Measurements from ENCODE around the gene PPOX.

Gene PPOX

GRCh38 chr1:161182214-161182613 is 16.0 kb downstream of the PPOX start:
- H3K4me1 ChIP-seq (ENCODE audit: control insufficient read depth, insufficient read depth, low read length): peaks cover 8% of the 10 kb centered on the region
- no peak overlapping the region for H3K9ac ChIP-seq (ENCODE audit: low read length)
- H3K4me3 ChIP-seq (ENCODE audit: low read length): no peak overlapping the region
- no peaks in the 10 kb centered on the region for H3K27me3 ChIP-seq (ENCODE audit: control insufficient read depth, insufficient read depth, low read length)
- H3K9me3 ChIP-seq (ENCODE audit: control insufficient read depth, low read length): no peaks in the 10 kb centered on the region
- H3K36me3 ChIP-seq (ENCODE audit: control insufficient read depth, insufficient read depth, low read length): no peaks in the 10 kb centered on the region

- no peak overlapping the region for H3K9ac ChIP-seq (ENCODE audit: low read length)
- H3K36me3 ChIP-seq (ENCODE audit: control insufficient read depth, insufficient read depth, low read length): no peaks in the 10 kb centered on the region
- H3K4me1 ChIP-seq (ENCODE audit: control insufficient read depth, insufficient read depth, low read length): peaks cover 3% of the 10 kb centered on the region
- H3K4me3 ChIP-seq (ENCODE audit: low read length): no peak overlapping the region
- H3K27me3 ChIP-seq (ENCODE audit: control insufficient read depth, insufficient read depth, low read length): no peaks in the 10 kb centered on the region
- H3K9me3 ChIP-seq (ENCODE audit: control insufficient read depth, low read length): no peaks in the 10 kb centered on the region
These were observed 19.1 kb downstream of the PPOX start for GRCh38 chr1:161185282-161185682.

- Histone ChIP-seq H3K4me1 (ENCODE audit: control insufficient read depth, insufficient read depth, low read length) (peaks cover 3% of the 10 kb centered on the region), H3K27me3 (ENCODE audit: control insufficient read depth, insufficient read depth, low read length) (peaks cover 3% of the 10 kb centered on the region), H3K9me3 (ENCODE audit: control insufficient read depth, low read length) (no peaks in the 10 kb centered on the region), H3K4me3 (ENCODE audit: low read length) (no peak overlapping the region), H3K9ac (ENCODE audit: low read length) (no peak overlapping the region), H3K36me3 (ENCODE audit: control insufficient read depth, insufficient read depth, low read length) (no peaks in the 10 kb centered on the region)
These were observed 19.6 kb downstream of the PPOX start for GRCh38 chr1:161185732-161186311.

GRCh38 chr1:161187311-161187710 is 21.1 kb downstream of the PPOX start:
- Histone ChIP-seq H3K4me3 (ENCODE audit: low read length) (no peak overlapping the region), H3K36me3 (ENCODE audit: control insufficient read depth, insufficient read depth, low read length) (no peaks in the 10 kb centered on the region), H3K27me3 (ENCODE audit: control insufficient read depth, insufficient read depth, low read length) (peaks cover 10% of the 10 kb centered on the region), H3K9ac (ENCODE audit: low read length) (no peak overlapping the region), H3K4me1 (ENCODE audit: control insufficient read depth, insufficient read depth, low read length) (peaks cover 3% of the 10 kb centered on the region), H3K9me3 (ENCODE audit: control insufficient read depth, low read length) (no peaks in the 10 kb centered on the region)

- H3K9me3 ChIP-seq (ENCODE audit: control insufficient read depth, low read length): no peaks in the 10 kb centered on the region
- H3K9ac ChIP-seq (ENCODE audit: low read length): no peak overlapping the region
- H3K36me3 ChIP-seq (ENCODE audit: control insufficient read depth, insufficient read depth, low read length): no peaks in the 10 kb centered on the region
- no peak overlapping the region for H3K4me3 ChIP-seq (ENCODE audit: low read length)
- H3K27me3 ChIP-seq (ENCODE audit: control insufficient read depth, insufficient read depth, low read length): peaks cover 10% of the 10 kb centered on the region
- H3K4me1 ChIP-seq (ENCODE audit: control insufficient read depth, insufficient read depth, low read length): peaks cover 3% of the 10 kb centered on the region
These were observed 22.2 kb downstream of the PPOX start for GRCh38 chr1:161188381-161188780.

- no peak overlapping the region for H3K4me3 ChIP-seq (ENCODE audit: low read length)
- H3K9ac ChIP-seq (ENCODE audit: low read length): no peak overlapping the region
- H3K27me3 ChIP-seq (ENCODE audit: control insufficient read depth, insufficient read depth, low read length): peaks cover 10% of the 10 kb centered on the region
- no peaks in the 10 kb centered on the region for H3K9me3 ChIP-seq (ENCODE audit: control insufficient read depth, low read length)
- H3K36me3 ChIP-seq (ENCODE audit: control insufficient read depth, insufficient read depth, low read length): no peaks in the 10 kb centered on the region
- H3K4me1 ChIP-seq (ENCODE audit: control insufficient read depth, insufficient read depth, low read length): peaks cover 3% of the 10 kb centered on the region
These were observed 22.8 kb downstream of the PPOX start for GRCh38 chr1:161189036-161189435.

GRCh38 chr1:161190962-161191521 is 24.8 kb downstream of the PPOX start:
- H3K4me1 ChIP-seq (ENCODE audit: control insufficient read depth, insufficient read depth, low read length): no peaks in the 10 kb centered on the region

GRCh38 chr1:161191971-161192370 is 25.7 kb downstream of the PPOX start:
- no peak overlapping the region for H3K9ac ChIP-seq (ENCODE audit: low read length)

More at GRCh38 chr1:161190962-161191521, 24.8 kb downstream of the PPOX start:
- Histone ChIP-seq H3K9ac (ENCODE audit: low read length) (no peak overlapping the region), H3K27me3 (ENCODE audit: control insufficient read depth, insufficient read depth, low read length) (peaks cover 10% of the 10 kb centered on the region), H3K9me3 (ENCODE audit: control insufficient read depth, low read length) (no peaks in the 10 kb centered on the region), H3K4me3 (ENCODE audit: low read length) (no peak overlapping the region), H3K36me3 (ENCODE audit: control insufficient read depth, insufficient read depth, low read length) (no peaks in the 10 kb centered on the region)

GRCh38 chr1:161192476-161193465 is 26.5 kb downstream of the PPOX start:
- Histone ChIP-seq H3K4me3 (ENCODE audit: low read length) (no peak overlapping the region), H3K36me3 (ENCODE audit: control insufficient read depth, insufficient read depth, low read length) (no peaks in the 10 kb centered on the region), H3K27me3 (ENCODE audit: control insufficient read depth, insufficient read depth, low read length) (peaks cover 10% of the 10 kb centered on the region), H3K9ac (ENCODE audit: low read length) (no peak overlapping the region), H3K9me3 (ENCODE audit: control insufficient read depth, low read length) (no peaks in the 10 kb centered on the region), H3K4me1 (ENCODE audit: control insufficient read depth, insufficient read depth, low read length) (peaks cover 10% of the 10 kb centered on the region)

More at GRCh38 chr1:161191971-161192370, 25.7 kb downstream of the PPOX start:
- no peaks in the 10 kb centered on the region for H3K36me3 ChIP-seq (ENCODE audit: control insufficient read depth, insufficient read depth, low read length)
- H3K4me1 ChIP-seq (ENCODE audit: control insufficient read depth, insufficient read depth, low read length): peaks cover 7% of the 10 kb centered on the region
- H3K9me3 ChIP-seq (ENCODE audit: control insufficient read depth, low read length): no peaks in the 10 kb centered on the region
- no peak overlapping the region for H3K4me3 ChIP-seq (ENCODE audit: low read length)
- H3K27me3 ChIP-seq (ENCODE audit: control insufficient read depth, insufficient read depth, low read length): peaks cover 10% of the 10 kb centered on the region

GRCh38 chr1:161193561-161194235 is 27.5 kb downstream of the PPOX start:
- no peaks in the 10 kb centered on the region for H3K9me3 ChIP-seq (ENCODE audit: control insufficient read depth, low read length)
- H3K9ac ChIP-seq (ENCODE audit: low read length): no peak overlapping the region
- H3K36me3 ChIP-seq (ENCODE audit: control insufficient read depth, insufficient read depth, low read length): no peaks in the 10 kb centered on the region
- no peak overlapping the region for H3K4me3 ChIP-seq (ENCODE audit: low read length)
- H3K27me3 ChIP-seq (ENCODE audit: control insufficient read depth, insufficient read depth, low read length): peaks cover 10% of the 10 kb centered on the region
- peaks cover 15% of the 10 kb centered on the region for H3K4me1 ChIP-seq (ENCODE audit: control insufficient read depth, insufficient read depth, low read length)

GRCh38 chr1:161195171-161195570 is 28.9 kb downstream of the PPOX start:
- Histone ChIP-seq H3K27me3 (ENCODE audit: control insufficient read depth, insufficient read depth, low read length) (peaks cover 10% of the 10 kb centered on the region), H3K9ac (ENCODE audit: low read length) (no peak overlapping the region), H3K4me3 (ENCODE audit: low read length) (no peak overlapping the region), H3K4me1 (ENCODE audit: control insufficient read depth, insufficient read depth, low read length) (peaks cover 18% of the 10 kb centered on the region), H3K36me3 (ENCODE audit: control insufficient read depth, insufficient read depth, low read length) (no peaks in the 10 kb centered on the region), H3K9me3 (ENCODE audit: control insufficient read depth, low read length) (no peaks in the 10 kb centered on the region)

Measured in mucosa of stomach (tissue), 1 donor.